Ishikawa (cell line): Measurements from ENCODE around the gene PRPS1L1.

Source experiments
- EGR1 ChIP-seq: IDR thresholded peaks from 2 replicates; pipeline ENCODE4 v1.6.1; 2012
- MAX ChIP-seq: IDR thresholded peaks from 2 replicates; pipeline ENCODE4 v1.6.1; 2012
- YY1 ChIP-seq: IDR thresholded peaks from 2 replicates; pipeline ENCODE4 v1.6.1; 2012; ENCODE audit warnings: low read depth

- no peak for TF ChIP-seq EGR1
- no peak for TF ChIP-seq YY1
- TF ChIP-seq MAX, result no peak
Observed at GRCh38 chr7:17994079-17994850, 33.4 kb downstream of the PRPS1L1 start.
